ENCODE results near the gene TEX19.

DNA sequence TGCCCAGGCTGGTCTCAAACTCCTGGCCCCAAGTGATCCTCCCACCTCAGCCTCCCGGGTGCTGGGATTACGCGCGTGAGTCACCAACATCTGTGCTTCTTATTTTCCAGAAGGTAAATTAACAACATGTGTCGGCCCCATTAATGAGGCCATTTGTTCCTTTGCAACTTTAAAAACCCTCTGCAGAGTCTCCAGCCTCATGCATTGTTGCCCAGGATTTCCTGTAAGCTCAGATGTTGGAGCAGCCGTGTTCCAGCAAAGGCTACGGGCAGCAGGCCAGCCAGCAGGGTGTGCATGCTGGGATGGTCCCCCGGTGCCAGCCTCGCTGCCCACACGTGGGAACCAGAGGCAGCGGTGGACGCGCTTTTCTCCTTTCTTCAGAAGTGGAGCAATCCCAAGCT, 40.0 kb downstream of the TEX19 start:
- TF ChIP-seq, protein P1, sequence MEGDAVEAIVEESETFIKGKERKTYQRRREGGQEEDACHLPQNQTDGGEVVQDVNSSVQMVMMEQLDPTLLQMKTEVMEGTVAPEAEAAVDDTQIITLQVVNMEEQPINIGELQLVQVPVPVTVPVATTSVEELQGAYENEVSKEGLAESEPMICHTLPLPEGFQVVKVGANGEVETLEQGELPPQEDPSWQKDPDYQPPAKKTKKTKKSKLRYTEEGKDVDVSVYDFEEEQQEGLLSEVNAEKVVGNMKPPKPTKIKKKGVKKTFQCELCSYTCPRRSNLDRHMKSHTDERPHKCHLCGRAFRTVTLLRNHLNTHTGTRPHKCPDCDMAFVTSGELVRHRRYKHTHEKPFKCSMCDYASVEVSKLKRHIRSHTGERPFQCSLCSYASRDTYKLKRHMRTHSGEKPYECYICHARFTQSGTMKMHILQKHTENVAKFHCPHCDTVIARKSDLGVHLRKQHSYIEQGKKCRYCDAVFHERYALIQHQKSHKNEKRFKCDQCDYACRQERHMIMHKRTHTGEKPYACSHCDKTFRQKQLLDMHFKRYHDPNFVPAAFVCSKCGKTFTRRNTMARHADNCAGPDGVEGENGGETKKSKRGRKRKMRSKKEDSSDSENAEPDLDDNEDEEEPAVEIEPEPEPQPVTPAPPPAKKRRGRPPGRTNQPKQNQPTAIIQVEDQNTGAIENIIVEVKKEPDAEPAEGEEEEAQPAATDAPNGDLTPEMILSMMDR (IDR thresholded peaks at IDR 0.05): no peak
- no peak for TF ChIP-seq POLR2A (IDR thresholded peaks at IDR 0.05)
